BE2C (cell line): Measurements from ENCODE around the gene TAF13.
"Not testable (repeated sequence)": the region's sequence is repeated elsewhere in the genome, so short reads cannot be mapped to it uniquely, and the experiment has no call there.

Experiments used
- DNase-seq: peaks from one replicate; pipeline ENCODE4 v3.0.0-alpha.2; 2020
- H3K27me3 ChIP-seq: fragments of 250-450 bp; sonication (Bioruptor Pico); 2 replicates; pipeline ENCODE4 v1.5.1; 2020; ENCODE audit warnings: mild to moderate bottlenecking
- H3K36me3 ChIP-seq: fragments of 250-450 bp; sonication (Bioruptor Pico); 2 replicates; pipeline ENCODE4 v1.5.1; 2020; ENCODE audit warnings: mild to moderate bottlenecking
- H3K4me1 ChIP-seq: fragments of 250-450 bp; sonication (Bioruptor Pico); 2 replicates; pipeline ENCODE4 v1.5.1; 2020
- H3K4me3 ChIP-seq: 2 replicates; pipeline ENCODE4 v1.5.1; 2011; ENCODE audit warnings: low read depth, low read length
- H3K9me3 ChIP-seq: fragments of 250-450 bp; sonication (Bioruptor Pico); 2 replicates; pipeline ENCODE4 v1.5.1; 2020
- CTCF ChIP-seq: IDR thresholded peaks from 2 replicates; pipeline ENCODE4 v1.5.1; 2012; ENCODE audit warnings: mild to moderate bottlenecking, low read depth, low read length

The TAF13 gene

DNA sequence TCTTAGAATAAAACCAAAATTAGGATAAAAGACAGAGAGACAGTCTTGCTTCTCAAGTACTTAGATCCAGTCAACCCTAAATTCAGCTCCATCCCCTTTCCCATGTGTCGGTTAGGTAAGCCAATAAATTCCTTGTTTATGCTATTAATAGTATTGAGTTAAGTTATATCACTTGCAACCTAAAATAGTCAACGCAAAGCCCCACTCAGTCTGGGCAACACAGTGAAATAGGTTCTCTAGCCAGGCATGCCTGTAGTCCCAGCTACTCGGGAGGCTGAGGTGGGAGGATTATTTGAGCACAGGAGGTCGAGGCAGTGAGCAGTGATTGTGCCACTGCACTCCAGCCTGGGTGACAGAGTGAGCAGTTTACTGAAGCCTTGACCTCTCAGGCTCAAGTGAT lies 14.6 kb downstream of the TAF13 start:
- H3K36me3 ChIP-seq = peaks cover 3% of the 10 kb centered on the region
- H3K4me1 ChIP-seq = no peaks in the 10 kb centered on the region
- H3K9me3 ChIP-seq = no peaks in the 10 kb centered on the region
- no peak for DNase-seq
- H3K27me3 ChIP-seq = no peaks in the 10 kb centered on the region
- H3K4me3 ChIP-seq = no peak overlapping the region
- no peak for TF ChIP-seq CTCF

GRCh38 chr1:109060707-109061106 lies 15.1 kb downstream of the TAF13 start:
- H3K9me3 ChIP-seq = no peaks in the 10 kb centered on the region
- H3K4me1 ChIP-seq = no peaks in the 10 kb centered on the region
- no peak for TF ChIP-seq CTCF
- H3K4me3 ChIP-seq = no peak overlapping the region
- peaks cover 3% of the 10 kb centered on the region for H3K36me3 ChIP-seq
- no peaks in the 10 kb centered on the region for H3K27me3 ChIP-seq
- no peak for DNase-seq

GRCh38 chr1:109059026-109059425 lies 16.8 kb downstream of the TAF13 start:
- TF ChIP-seq CTCF = no peak
- Histone ChIP-seq H3K36me3 (peaks cover 3% of the 10 kb centered on the region), H3K4me1 (no peaks in the 10 kb centered on the region), H3K27me3 (no peaks in the 10 kb centered on the region), H3K9me3 (no peaks in the 10 kb centered on the region), H3K4me3 (no peak overlapping the region)
- DNase-seq = no peak

DNA sequence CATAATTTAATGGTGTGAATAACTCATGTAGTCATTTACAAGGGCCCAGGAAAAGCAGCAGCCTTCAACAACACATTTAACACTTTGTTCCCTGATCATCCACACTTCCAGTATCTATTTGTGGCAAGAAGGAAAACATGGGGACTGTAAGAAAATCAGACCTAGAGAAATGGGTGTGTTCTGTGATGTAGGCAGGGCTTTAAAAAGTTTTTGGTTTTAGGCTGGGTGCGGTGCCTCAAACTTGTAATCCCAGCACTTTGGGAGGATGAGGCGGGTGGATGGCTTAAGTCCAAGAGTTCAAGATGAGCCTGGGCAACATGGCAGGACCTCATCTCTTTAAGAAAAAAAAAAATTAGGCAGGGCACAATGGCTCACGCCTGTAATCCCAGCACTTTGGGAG lies 19.7 kb downstream of the TAF13 start:
- no peaks in the 10 kb centered on the region for H3K27me3 ChIP-seq
- no peaks in the 10 kb centered on the region for H3K4me1 ChIP-seq
- TF ChIP-seq CTCF = no peak
- H3K36me3 ChIP-seq = no peaks in the 10 kb centered on the region
- no peak overlapping the region for H3K4me3 ChIP-seq
- no peaks in the 10 kb centered on the region for H3K9me3 ChIP-seq
- no peak for DNase-seq

GRCh38 chr1:109052145-109052544 lies 23.7 kb downstream of the TAF13 start:
- not testable (repeated sequence) for DNase-seq, H3K27me3 ChIP-seq, H3K4me1 ChIP-seq, H3K36me3 ChIP-seq, H3K4me3 ChIP-seq, H3K9me3 ChIP-seq

DNA sequence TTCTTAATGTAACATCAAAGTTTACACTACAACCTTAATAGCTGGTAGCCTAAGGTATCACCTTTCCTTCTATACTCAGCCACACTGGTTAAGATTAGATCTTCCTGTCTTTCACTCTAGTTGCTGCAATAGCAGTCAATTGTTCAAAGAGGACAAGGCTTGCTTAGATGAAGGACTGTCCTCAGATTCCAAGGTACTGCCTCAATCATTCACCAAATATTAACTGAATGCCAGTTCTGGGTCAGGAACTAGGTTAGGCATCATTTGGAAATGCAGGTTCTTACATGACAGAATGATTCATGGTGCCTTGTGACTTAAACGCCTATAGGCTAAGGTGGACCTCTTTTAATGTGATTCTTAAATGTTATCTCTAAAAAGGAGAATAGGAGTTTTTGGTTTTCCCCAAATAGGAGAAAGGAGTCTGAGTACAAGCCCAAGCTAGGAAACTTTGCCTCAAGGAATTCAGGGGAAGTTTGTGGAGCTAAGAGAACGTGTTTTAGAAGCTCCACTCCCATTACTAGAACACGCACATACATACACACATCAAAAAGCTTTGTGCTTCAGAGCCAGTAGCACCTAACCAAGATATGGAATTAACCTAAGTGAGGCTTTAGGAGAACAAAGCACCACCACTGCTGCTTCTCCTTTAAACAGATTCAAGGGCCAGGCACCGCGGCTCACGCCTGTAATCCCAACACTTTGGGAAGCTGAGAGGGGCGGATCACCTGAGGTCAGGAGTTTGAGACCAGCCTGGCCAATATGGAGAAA lies 25.4 kb downstream of the TAF13 start:
- no peaks in the 10 kb centered on the region for H3K36me3 ChIP-seq
- H3K27me3 ChIP-seq = no peaks in the 10 kb centered on the region
- TF ChIP-seq CTCF = no peak
- H3K4me3 ChIP-seq = no peak overlapping the region
- H3K9me3 ChIP-seq = no peaks in the 10 kb centered on the region
- H3K4me1 ChIP-seq = no peaks in the 10 kb centered on the region
- no peak for DNase-seq
